Stimulated activated CD8-positive, alpha-beta memory T cell treated with anti-CD3 and anti-CD28 coated beads, Interleukin-12 subunit alpha, Interleukin-12 subunit beta, amount 100 ng/mL, for 1 hour (primary cell): Measurements from ENCODE around the gene CHGA.

Experiments used
- DNase-seq: peaks from one replicate; pipeline ENCODE4 v3.0.0-alpha.2; 2020; ENCODE audit warnings: low read depth

CHGA gene

DNA sequence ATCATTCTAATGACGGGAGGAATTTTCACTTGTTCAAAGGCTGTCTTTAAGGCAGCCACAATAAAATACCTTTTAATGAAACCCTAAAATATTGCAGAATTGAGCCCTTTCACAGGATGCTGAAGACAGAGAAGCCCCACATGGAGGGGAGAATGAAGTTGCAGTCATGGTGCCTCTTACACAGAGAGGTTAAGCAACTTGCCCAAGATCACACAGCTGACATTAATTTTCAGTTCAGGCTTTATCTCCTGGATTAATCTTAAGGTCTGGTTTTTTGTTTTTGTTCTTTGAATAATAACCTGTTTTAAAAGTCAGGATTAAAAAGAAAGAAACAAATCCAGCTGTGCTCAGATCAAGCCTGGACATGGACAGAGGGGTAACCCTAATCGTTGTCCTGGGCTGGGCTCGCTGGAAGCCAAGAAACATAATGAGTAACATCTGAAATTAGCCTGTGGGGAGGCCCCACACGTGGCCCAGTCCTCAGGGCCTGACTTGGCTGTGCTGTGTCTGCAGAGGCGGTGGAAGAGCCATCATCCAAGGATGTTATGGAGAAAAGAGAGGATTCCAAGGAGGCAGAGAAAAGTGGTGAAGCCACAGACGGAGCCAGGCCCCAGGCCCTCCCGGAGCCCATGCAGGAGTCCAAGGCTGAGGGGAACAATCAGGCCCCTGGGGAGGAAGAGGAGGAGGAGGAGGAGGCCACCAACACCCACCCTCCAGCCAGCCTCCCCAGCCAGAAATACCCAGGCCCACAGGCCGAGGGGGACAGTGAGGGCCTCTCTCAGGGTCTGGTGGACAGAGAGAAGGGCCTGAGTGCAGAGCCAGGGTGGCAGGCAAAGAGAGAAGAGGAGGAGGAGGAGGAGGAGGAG, 8.0 kb downstream of the CHGA start:
- DNase-seq = no peak

DNA sequence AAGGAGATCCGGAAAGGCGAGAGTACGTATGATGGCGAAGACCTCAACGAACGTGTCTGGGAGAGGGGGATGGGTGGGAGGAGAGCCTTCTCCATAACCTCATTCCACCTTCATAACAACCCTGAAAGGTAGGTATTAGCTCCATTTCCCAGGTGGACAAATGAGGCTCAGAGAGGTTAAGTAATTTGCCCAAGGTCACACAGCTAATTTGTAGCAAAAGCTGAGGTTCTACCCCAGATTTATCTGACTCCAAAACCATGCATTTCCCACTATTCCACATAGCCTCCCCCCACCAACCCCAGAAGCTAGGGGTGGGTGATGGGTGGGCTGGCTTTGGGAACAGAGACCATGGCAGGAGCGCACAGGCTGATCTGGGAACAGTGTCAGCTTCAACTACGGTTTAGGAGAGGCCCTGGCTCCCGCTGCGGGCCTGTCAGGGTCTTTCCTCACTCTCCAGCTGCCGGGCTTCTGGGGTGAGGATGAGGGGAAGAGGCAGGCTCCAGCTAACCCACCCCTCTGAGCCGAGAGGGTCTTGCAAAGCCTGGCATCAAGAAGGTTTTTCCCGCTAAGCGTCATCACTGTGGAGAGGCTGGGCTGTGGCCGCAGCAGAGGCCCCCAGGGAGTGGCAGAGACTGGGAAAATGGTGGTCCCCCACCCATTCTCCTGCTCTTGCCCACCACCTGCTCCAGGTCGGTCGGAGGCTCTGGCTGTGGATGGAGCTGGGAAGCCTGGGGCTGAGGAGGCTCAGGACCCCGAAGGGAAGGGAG, 8.9 kb downstream of the CHGA start:
- DNase-seq = no peak

DNA sequence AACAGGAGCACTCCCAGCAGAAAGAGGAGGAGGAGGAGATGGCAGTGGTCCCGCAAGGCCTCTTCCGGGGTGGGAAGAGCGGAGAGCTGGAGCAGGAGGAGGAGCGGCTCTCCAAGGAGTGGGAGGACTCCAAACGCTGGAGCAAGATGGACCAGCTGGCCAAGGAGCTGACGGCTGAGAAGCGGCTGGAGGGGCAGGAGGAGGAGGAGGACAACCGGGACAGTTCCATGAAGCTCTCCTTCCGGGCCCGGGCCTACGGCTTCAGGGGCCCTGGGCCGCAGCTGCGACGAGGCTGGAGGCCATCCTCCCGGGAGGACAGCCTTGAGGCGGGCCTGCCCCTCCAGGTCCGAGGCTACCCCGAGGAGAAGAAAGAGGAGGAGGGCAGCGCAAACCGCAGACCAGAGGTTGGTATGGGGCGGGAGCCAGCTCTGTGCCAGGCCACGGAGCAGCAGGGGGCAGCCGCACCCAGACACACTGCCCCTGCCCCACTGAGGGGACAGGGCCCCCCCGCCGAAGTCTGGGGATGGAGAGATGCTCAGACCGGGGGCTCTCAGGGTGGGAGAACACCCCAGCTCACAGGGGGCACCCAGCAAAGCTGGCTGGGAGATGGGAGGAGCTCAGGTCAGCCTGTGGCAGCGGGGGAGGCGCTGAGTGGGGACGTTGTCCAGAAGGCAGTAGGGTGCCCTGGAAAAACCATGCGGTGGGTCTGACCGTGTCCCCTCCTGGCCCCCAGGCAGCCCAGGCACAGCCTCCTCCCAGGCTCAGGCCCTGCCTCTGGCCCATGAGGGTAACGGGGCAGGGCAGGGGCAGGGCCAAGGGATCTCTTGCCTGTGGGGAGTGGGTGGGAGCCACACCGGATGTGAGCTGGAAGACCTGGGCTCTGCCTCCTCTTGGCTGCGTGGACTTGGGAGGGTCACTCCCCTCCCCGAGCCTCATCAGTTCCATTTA, 9.8 kb downstream of the CHGA start:
- DNase-seq = no peak

DNA sequence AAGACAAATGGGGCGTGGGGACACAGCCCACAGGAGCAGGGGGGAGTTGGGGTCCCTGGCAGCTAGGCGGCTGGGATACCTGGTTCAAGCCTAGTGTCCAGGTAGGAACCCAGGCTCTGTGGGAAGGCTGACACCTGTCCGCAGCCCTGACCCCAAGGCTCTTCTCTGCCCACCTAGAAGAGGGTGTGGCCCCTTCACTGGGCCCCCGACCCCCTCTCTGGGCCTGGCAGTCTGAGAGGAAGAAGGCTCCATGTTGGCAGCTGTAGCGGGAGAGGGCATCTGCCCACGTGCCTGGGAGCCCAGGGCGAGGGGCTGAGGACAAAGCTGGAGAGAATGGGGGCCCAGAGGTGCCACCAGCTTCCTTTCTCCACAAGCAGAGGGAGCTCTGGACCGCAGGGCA, 10.5 kb downstream of the CHGA start:
- no peak for DNase-seq

DNA sequence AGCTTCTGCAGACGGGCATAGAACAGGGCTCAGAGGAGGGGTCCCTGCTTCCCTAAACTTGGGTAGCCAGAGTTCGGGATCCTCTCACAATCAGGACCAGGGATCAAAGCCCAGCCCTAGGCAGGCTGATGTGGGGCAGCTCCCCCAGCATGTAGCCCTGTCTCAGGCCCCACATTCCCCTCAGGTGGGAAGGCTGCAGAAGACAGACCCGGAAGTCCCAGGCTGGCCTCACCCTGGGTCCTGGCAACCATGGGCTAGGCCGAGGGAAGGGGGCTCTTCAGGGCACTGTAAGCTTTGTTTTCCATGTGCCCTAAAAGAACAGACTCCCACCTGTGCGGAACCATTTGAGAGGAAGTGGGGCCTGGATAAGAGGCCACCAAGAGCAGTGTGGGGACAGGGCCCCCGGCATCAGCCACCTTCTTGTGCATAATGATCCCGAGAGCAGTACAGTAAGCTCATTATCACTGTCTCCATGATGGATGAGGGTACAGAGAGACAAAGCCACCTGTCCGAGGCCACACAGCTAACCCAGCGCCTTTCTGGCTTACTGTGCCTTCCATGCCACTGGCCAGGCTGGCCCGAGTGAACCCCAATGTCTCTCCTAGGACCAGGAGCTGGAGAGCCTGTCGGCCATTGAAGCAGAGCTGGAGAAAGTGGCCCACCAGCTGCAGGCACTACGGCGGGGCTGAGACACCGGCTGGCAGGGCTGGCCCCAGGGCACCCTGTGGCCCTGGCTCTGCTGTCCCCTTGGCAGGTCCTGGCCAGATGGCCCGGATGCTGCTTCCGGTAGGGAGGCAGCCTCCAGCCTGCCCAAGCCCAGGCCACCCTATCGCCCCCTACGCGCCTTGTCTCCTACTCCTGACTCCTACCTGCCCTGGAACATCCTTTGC, 11.5 kb downstream of the CHGA start:
- DNase-seq = no peak

DNA sequence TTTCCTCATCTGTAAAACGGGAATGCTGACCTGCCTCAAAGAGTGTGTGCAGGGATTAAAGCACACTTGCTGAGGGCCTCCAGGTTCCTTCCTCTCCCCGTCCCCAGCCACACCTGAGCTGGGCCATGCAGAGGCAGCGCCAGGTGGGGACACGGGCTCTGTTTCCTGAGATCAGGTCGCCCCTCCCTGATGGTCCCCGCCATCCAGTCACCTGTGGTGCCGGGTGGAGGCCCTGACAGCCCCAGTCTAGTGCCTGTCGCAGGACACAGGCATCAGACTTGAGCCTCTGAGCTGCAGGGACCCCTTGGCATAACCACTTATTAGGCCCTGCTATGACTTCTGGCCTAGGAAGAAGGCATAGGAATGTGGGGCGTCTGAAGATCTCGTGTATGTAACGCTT, 12.5 kb downstream of the CHGA start:
- DNase-seq = no peak

DNA sequence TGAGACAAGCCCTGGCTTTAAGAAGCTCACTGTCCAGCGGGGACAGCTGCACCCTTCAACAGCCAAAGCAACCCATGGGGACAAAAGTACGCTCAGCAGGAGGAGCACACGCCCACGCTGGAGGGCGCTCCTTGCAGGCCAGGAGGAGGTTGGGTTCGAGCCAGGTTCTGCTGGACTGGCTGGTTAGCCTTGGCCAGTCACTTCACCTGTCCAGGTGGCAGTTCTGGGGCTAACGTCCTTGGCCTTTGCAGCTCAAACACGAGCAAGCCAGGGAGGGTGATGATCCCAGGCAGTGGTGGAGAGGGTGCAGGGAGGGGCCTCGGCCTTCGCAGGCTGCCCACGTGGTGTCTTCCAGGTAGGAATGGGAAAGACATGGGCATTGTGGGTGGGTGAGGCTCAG, 13.1 kb downstream of the CHGA start:
- DNase-seq = no peak

DNA sequence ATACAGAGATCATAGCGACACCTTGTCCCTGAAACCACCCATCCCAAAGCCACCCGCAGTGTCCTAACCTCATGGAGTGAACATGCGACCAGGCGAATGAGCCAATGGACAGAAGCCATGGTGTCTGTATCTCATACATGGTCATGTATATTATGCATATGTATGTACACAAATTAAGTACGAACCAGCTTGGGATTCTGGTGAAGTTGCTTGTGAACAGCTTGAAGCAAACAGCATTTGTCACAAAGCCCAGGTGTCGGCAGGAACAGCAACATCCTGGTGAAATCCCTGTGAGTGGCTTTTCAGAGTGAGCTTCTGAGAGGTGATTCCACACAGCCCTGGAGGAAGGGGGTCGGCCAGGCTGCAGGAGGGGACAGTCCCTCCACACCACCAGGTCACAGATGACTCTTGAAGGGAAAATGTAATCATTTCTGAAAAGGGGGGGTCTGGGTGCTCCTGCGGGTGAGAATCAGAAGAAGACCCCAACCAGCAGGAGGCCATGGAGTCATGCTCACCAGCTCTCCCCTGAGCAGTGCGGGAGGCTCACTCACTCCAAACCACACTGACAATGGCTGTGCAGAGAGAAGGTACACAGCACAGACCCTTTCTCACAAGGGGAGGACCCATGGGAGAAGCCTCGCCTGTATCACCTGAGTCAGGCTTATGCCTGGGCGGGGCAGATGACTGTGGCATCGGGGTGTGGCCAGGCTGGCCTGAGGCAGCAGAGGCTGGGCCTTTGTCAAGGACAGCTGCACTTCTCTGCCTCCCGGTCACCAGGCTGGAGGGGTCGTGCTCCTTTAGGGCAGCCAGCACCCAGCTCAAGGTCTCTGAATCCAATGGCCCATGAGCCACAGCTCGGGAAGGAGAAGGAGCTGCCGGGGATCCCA, 14.3 kb downstream of the CHGA start:
- no peak for DNase-seq

DNA sequence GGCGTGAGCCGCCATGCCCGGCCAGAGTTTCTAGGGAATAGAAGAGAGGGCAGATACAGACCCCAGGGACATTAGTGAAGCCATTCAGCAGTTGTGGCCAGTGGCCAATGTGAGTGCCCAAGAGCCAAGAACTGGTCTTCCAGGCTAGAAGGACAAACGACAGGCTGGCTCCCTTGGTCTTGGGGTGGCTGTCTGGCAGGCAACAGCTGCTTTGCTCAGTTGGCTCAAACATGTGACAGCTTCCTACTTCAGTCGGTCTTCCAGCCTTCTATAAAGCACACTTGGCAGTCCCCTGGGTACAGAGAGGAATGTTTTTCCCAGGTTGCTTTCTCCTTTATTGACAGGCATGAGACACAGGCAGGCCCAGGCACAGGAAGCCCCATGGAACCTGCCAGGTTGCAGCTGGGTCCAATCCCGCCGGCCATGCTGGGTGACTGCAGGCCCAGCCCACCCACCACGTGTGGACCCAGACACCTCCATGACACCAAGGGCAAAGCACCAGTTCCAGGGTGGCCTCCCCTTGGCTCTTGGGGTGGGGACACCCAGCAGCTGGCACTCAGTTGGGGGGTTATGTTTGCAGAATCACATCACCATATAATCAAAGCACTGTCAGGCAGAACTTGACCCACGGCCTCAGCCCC, 15.4 kb downstream of the CHGA start:
- no peak for DNase-seq

DNA sequence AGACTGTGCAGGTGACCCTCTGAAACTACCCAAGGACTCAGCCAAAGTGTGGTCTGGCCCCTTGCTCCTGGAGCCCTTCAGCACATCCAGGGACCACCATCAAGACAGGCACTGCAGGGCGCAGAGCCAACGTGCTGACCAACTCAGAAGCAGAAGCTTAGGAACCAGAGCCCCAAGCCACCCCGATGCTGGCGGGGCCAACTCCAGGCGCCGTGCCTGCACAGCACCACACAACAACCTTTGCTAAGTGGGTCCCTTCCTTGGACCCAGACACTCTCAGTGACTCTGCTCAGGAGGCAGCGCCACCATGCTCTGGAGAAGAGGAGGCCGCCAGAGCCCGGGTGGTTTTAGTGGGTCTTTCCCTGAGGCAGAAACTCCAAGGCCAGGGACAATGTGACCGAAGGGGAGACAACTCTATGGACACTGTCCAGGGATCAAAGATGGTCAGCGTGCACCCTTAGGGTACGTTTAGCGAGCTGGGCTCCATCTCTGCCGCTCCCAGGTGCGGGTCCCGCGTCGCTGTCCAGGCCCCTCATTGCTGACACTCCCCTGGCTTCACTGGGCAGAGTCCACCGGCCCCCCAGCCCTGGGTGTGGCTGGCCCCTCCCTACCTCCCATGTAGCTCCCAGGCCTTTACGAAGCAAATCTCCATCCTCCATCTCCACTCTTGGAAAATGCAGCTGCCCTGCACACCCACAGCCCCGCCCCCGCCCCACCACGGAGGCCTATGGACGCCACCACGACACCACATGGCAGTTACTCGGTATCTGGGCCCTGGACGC, 16.1 kb downstream of the CHGA start:
- no peak for DNase-seq

DNA sequence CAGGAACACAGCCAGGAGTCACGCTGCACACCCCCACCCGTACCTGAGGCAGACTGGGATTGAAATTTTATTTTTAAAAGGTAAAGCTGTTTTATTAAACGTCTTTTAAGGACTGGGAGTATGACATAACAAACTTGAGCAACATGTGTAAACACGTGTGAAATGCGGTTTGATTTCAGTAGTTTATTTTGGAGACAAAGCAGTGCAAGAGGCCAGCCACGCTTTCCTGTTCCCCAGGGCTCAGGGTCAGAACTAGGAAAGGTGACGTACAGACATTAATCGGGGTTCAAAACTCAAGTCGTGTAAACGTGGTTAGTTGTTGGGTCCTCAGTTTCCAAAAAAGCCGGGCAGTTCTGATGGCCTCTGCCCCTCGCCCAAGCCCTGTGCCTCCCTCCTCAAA, 16.7 kb downstream of the CHGA start:
- no peak for DNase-seq

DNA sequence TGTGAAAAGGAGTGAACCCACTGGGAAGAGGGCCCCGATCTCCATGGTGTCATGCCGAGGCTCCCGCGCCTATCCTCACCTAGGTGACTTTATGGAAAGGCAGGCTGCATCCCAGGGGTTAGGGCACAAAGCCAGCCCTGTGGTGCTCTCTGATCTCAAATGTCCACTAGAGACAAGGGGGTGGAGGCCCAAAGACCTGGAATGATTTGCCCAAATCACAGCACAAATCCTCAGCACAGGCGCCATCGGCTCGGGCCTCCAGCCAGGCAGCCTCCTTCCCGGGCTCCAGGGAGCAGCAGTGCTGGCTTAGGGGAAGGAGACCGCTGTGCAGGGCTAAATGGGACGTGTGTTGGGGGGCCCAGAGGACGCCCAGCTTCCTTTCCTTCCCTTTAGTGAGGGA, 17.6 kb downstream of the CHGA start:
- no peak for DNase-seq

DNA sequence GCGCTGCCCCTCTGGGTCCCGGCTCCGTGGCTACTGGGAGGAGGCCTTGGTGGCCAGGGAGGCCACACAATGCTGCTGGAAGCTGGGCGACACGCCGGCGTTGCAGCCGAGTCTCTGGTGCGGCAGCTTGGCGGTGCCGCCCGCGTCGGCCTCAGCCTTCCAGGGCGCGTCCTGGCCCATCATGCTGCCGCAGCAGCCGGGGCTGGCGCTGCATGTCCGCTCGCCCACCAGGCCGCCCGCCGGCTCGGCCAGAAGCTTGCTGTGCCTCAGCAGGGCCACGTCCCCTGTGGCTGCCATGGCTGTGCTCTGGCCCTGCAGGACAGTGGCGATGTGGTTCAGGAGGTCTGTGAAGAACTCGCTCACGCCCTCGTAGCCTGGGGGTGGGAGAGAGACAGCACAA, 18.6 kb downstream of the CHGA start:
- DNase-seq = no peak

DNA sequence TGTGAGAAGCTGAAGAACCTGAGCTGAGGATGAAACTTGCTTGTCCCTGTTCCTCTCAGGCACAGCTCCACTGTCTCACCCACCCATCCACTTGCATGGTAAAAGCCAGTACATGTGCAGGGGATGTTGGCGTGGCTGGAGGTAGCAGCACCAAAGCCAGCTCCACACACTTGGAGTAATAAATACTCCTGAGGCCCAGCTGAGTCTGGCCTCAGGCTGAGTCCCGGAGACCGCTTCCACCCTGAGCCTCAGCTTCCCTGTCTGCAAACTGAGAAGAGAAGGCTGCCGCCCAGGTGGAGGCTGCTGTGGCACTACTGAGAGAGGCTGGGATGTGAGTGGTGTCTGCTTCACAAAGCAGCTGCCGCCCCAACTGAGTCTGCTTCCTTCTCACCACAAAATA, 19.2 kb downstream of the CHGA start:
- no peak for DNase-seq

DNA sequence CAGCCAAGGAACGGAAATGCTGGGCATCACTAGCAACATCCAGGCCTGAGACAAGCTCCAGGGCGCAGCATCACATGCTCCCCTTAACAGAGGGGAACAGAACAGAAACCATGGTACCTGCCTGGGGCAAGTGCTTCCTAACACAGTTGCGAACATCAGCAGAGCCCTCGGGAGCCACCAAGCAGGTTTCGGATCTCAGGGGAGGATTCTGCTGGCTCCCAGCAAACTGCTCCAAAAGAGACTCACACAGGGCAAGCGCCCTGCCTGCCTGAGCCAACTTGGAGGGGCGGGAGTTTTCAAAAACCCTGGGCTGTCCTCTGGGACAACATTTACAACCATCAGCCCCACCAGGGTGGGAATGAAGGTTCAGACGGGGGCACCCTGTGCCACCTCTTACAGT, 19.6 kb downstream of the CHGA start:
- DNase-seq = no peak

DNA sequence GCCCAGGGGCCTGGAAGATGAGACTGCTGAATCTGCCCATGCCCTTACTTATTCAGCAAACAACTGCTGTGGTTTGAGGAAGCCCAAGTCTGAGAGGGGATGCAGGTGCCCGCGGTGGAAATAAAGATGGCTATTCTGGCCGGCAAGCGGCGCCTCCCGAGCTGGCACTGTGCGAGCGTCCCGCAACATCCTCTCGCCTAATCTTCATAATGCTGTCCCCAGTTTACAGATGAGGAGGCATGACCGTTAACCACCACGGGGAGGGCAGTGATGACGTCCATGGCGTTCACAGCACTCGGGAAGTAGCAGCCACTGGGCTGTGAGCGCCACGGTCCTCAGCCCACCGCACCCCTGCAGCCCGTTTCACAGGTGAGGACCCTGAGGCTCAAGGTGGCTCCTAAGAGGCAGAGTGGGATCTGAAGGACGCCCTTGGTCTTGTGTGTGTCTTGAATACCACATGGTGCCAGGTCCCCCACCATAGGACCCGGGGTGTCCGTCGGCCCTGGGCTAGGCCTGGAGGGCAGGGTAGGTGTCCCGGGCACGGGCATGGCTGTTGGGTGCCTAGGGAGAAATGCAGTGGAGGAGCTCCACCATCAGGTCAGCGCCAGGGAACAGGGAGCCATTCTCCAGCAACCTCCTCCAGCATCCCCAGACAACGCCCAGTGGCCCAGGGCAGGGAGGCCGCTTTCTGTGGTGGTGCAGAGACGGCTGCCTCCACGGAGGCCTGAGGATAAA, 20.2 kb downstream of the CHGA start:
- DNase-seq = no peak

DNA sequence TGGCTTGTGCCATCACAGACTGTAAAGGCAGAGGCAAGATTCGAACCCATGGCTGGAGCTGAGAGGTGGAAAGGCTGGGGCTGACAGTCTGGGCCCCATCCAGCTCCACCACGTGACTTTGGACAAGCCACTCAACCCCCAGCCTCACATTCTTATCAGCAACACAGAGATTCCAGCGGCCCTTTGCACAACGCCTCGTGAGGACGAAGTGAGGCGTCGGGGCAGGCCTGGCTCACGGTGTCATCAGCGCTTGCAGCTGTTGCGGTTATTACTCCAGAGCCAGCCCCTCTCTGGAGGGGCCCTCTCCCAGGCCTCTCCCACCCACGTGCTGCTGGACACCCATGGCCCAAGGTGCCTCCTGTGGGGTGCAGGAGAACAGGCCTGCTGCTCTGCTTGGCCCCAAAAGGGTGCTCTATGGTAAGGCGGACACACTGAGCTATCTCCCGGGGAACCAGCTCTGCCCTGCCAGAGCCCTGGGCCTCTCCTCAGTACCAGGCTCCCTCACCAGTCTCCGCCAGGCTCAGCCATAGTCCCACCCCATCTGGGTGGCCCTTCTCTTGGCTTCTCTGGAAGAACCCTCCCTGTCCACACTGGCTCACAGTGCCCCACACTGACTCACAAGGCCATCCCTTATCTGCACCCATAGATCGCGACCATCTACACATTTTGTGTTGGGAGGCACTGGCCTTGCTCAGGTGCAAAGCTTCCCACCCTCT, 21.1 kb downstream of the CHGA start:
- no peak for DNase-seq

DNA sequence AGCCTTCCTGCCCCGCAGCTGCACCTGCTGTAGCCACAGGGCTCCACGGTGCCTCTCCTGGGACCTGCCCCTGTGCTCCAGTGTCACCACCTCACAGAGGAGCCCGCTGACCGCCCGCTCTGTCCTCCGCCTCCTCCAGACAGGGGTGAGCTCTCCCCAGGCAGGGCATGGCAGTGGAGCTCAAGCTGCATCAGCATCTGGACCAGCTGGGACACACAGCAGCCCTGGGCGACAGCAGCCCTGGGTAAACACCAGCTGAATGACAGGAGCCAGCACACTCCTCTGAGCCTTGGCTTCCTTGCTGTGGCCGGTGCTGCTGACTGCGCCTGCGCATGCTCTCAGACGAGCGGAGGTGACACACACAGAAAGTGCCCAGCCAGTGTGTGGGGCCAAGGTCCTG, 22.0 kb downstream of the CHGA start:
- DNase-seq = no peak
